Neuronal stem cell (in vitro differentiated cells): ENCODE data around the gene CBFA2T3.

Source experiments
- DNase-seq: peaks from one replicate; pipeline ENCODE4 v3.0.0-alpha.2; 2013; ENCODE audit warnings: low spot score
- H2AFZ ChIP-seq: one replicate; pipeline ENCODE4 v1.6.1; 2013; ENCODE audit warnings: mild to moderate bottlenecking, low read length, inconsistent platforms
- H2AK5ac ChIP-seq: 2 replicates; pipeline ENCODE4 v1.6.1; 2013; ENCODE audit warnings: low read depth, mild to moderate bottlenecking, inconsistent platforms, low read length, moderate library complexity, mixed read lengths
- H2BK120ac ChIP-seq: 2 replicates; pipeline ENCODE4 v1.6.1; 2013; ENCODE audit warnings: low read depth, mild to moderate bottlenecking, inconsistent platforms, low read length, moderate library complexity, mixed read lengths
- H2BK12ac ChIP-seq: one replicate; pipeline ENCODE4 v1.6.1; 2013; ENCODE audit warnings: low read length, inconsistent platforms
- H2BK15ac ChIP-seq: 2 replicates; pipeline ENCODE4 v1.6.1; 2013; ENCODE audit warnings: mild to moderate bottlenecking, low read length, inconsistent platforms, mixed read lengths
- H2BK5ac ChIP-seq: one replicate; pipeline ENCODE4 v1.6.1; 2013; ENCODE audit warnings: inconsistent platforms, mild to moderate bottlenecking, low read length, moderate library complexity
- H3K14ac ChIP-seq: one replicate; pipeline ENCODE4 v1.6.1; 2013; ENCODE audit warnings: low read length, inconsistent platforms
- H3K18ac ChIP-seq: 2 replicates; pipeline ENCODE4 v1.6.1; 2013; ENCODE audit warnings: low read length, inconsistent platforms
- H3K23ac ChIP-seq: 2 replicates; pipeline ENCODE4 v1.6.1; 2013; ENCODE audit warnings: low read depth, mild to moderate bottlenecking, mixed read lengths, low read length, inconsistent platforms; ENCODE audit not compliant: poor library complexity
- H3K27ac ChIP-seq: replicated peaks from 3 replicates; pipeline ENCODE4 v1.5.1; 2013; ENCODE audit warnings: low read length, inconsistent platforms
- H3K27me3 ChIP-seq, 3 experiments: 2 replicates each; pipeline ENCODE4 v1.6.1; 2013; ENCODE audit warnings: low read length in 3 of 3, mild to moderate bottlenecking in 2 of 3, inconsistent platforms in 1 of 3, low read depth in 1 of 3, mixed read lengths in 1 of 3, moderate library complexity in 1 of 3; ENCODE audit not compliant: control insufficient read depth in 3 of 3, insufficient read depth in 3 of 3
- H3K36me3 ChIP-seq, 2 donors: replicated peaks in 1 of 2; 2 replicates each; pipeline ENCODE4 v1.6.1; 2013; ENCODE audit warnings: low read length in 2 of 2; ENCODE audit not compliant: control insufficient read depth in 2 of 2, insufficient read depth in 2 of 2
- H3K4ac ChIP-seq: 2 replicates; pipeline ENCODE4 v1.6.1; 2013; ENCODE audit warnings: inconsistent platforms, mild to moderate bottlenecking, low read length, moderate library complexity
- H3K4me1 ChIP-seq, 2 donors: 1 replicate in 1 of 2; 2 replicates in 1 of 2; pipeline ENCODE4 v1.6.1; 2013; ENCODE audit warnings: low read length in 2 of 2, low read depth in 1 of 2; ENCODE audit not compliant: control insufficient read depth in 2 of 2, insufficient read depth in 1 of 2
- H3K4me2 ChIP-seq: one replicate; pipeline ENCODE4 v1.6.1; 2013; ENCODE audit warnings: mild to moderate bottlenecking, low read length, inconsistent platforms; ENCODE audit not compliant: insufficient read depth, poor library complexity, severe bottlenecking
- H3K4me3 ChIP-seq, 2 donors: 2 replicates each; pipeline ENCODE4 v1.5.1; 2013; ENCODE audit warnings: low read length in 2 of 2, mild to moderate bottlenecking in 2 of 2, inconsistent platforms in 1 of 2, moderate library complexity in 1 of 2
- H3K79me1 ChIP-seq: one replicate; pipeline ENCODE4 v1.6.1; 2013; ENCODE audit warnings: low read depth, mild to moderate bottlenecking, inconsistent platforms, low read length, moderate library complexity
- H3K9ac ChIP-seq: one replicate; pipeline ENCODE4 v1.6.1; 2013; ENCODE audit warnings: mild to moderate bottlenecking, low read depth, low read length, inconsistent platforms; ENCODE audit not compliant: poor library complexity
- H3K9me3 ChIP-seq, 2 donors: replicated peaks in 1 of 2; 2 replicates each; pipeline versions ENCODE3 to v1.6.1; 2013; ENCODE audit warnings: low read length in 2 of 2, mild to moderate bottlenecking in 2 of 2, inconsistent platforms in 1 of 2, low read depth in 1 of 2, mixed read lengths in 1 of 2, moderate library complexity in 1 of 2; ENCODE audit not compliant: control insufficient read depth in 2 of 2, insufficient read depth in 1 of 2
- H4K8ac ChIP-seq: one replicate; pipeline ENCODE4 v1.6.1; 2013; ENCODE audit warnings: low read depth, mild to moderate bottlenecking, inconsistent platforms, low read length, moderate library complexity
- H4K91ac ChIP-seq: one replicate; pipeline ENCODE4 v1.6.1; 2013; ENCODE audit warnings: low read length, low read depth, mild to moderate bottlenecking, inconsistent platforms; ENCODE audit not compliant: poor library complexity
- WGBS, 2 donors: extraction: QIAGEN DNeasy Blood & Tissue Kit; methylation state at CpG; one replicate each; pipeline ENCODE4 v1.1.7; 2013; ENCODE audit warnings: missing lambda C conversion rate in 2 of 2, mixed read lengths in 1 of 2; ENCODE audit not compliant: insufficient read length in 2 of 2, insufficient replicate concordance in 1 of 2; ENCODE audit errors: extremely low coverage in 2 of 2; 5-methylcytosine and 5-hydroxymethylcytosine counted together

CBFA2T3 gene

DNA sequence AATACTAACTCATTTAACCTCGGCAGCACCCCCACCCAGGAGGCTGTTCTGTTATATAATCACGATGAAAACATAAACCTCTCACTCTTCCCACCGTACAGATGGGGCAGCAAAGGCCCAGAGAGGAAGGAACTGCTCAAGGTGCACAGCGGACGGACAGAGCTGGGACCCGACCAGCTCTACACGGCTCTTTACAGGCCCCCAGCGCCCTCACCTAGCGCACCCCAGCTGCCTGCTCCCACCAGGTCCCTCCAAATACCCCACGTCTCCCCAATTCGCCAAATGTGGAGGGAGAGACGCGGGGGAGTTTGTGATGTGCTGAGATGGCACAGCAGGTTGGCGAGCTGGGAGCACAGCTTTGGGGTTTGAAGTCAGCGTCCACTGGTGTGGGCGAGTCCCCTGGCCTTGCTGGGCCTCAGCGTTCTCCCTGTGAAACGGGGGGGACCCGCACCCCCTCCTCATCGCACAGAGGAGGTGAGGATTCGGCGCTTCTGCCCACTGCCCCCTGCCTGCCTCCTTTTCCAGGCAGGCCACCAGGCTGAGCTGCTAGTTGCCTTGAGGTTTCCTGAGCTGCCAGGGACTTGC is 54.1 kb downstream of the CBFA2T3 start:
- Histone ChIP-seq H3K18ac (no peak overlapping the region), H2BK5ac (peak overlapping the region; percentile 66), H3K4ac (peak overlapping the region; percentile 84), H3K4me3 (no peak overlapping the region), H3K36me3 (no peaks in the 10 kb centered on the region), H3K9me3 (peaks cover 0 to 3% of the 10 kb centered on the region in 2 donors), H3K14ac (peak overlapping the region; percentile 1), H3K4me2 (no peak overlapping the region), H2BK12ac (no peak overlapping the region), H4K8ac (no peak overlapping the region), H2BK120ac (no peak overlapping the region), H2BK15ac (no peak overlapping the region), H3K79me1 (peaks cover 1% of the 10 kb centered on the region), H3K23ac (peak overlapping the region; percentile 55), H2AFZ (no peak overlapping the region), H3K27me3 (peaks cover 0 to 52% (median 0%) of the 10 kb centered on the region in 3 experiments), H3K9ac (no peak overlapping the region), H2AK5ac (peak overlapping the region; percentile 96), H3K27ac (no peak overlapping the region), H3K4me1 (peaks cover 18 to 34% of the 10 kb centered on the region in 2 donors), H4K91ac (no peak overlapping the region)
- DNase-seq, result no peak
- no CpG with 5 or more reads among the region's 22 CpGs for WGBS, 2 donors

- Histone ChIP-seq H3K4me2 (no peak overlapping the region), H2BK15ac (peak overlapping the region; percentile 54), H3K18ac (peak overlapping the region; percentile 71), H2BK120ac (no peak overlapping the region), H3K14ac (peak overlapping the region; percentile 71), H3K9me3 (peaks cover 0 to 3% of the 10 kb centered on the region in 2 donors), H3K9ac (no peak overlapping the region), H3K27ac (no peak overlapping the region), H3K79me1 (peaks cover 1% of the 10 kb centered on the region), H3K4me1 (peaks cover 19 to 34% of the 10 kb centered on the region in 2 donors), H3K4me3 (no peak overlapping the region), H3K36me3 (no peaks in the 10 kb centered on the region), H2AK5ac (peak overlapping the region; percentile 96), H2BK5ac (peak overlapping the region; percentile 39), H2AFZ (no peak overlapping the region), H3K27me3 (peaks cover 0 to 58% (median 0%) of the 10 kb centered on the region in 3 experiments), H2BK12ac (peak overlapping the region; percentile 58), H3K4ac (no peak overlapping the region), H4K8ac (no peak overlapping the region), H4K91ac (no peak overlapping the region), H3K23ac (peak overlapping the region; percentile 55)
- no peak for DNase-seq
- WGBS, 2 donors, result no CpG with 5 or more reads among the region's 26 CpGs
These were observed 54.7 kb downstream of the CBFA2T3 start for GRCh38 chr16:88922114-88922825.

- H3K79me1 ChIP-seq, result no peaks in the 10 kb centered on the region
- WGBS, 2 donors, result no CpG with 5 or more reads among the region's 19 CpGs
- H2AFZ ChIP-seq, result no peak overlapping the region
- H3K36me3 ChIP-seq, result no peaks in the 10 kb centered on the region
- no peak overlapping the region for H2BK15ac ChIP-seq
- no peak overlapping the region for H3K4ac ChIP-seq
- no peak overlapping the region for H3K18ac ChIP-seq
- peaks cover 20 to 31% of the 10 kb centered on the region in 2 donors for H3K4me1 ChIP-seq
- no peak overlapping the region for H3K4me2 ChIP-seq
- H3K9ac ChIP-seq, result no peak overlapping the region
- no peak overlapping the region for H3K23ac ChIP-seq
- peak overlapping the region; percentile 81 for H2AK5ac ChIP-seq
- no peak overlapping the region for H4K8ac ChIP-seq
- H3K14ac ChIP-seq, result no peak overlapping the region
- H3K27ac ChIP-seq, result no peak overlapping the region
- peaks cover 0 to 56% (median 0%) of the 10 kb centered on the region in 3 experiments for H3K27me3 ChIP-seq
- no peak overlapping the region for H2BK120ac ChIP-seq
- no peak for DNase-seq
- no peak overlapping the region for H3K4me3 ChIP-seq
- no peak overlapping the region for H4K91ac ChIP-seq
- peaks cover 0 to 3% of the 10 kb centered on the region in 2 donors for H3K9me3 ChIP-seq
- peak overlapping the region; percentile 39 for H2BK5ac ChIP-seq
- H2BK12ac ChIP-seq, result no peak overlapping the region
These were observed 55.4 kb downstream of the CBFA2T3 start for GRCh38 chr16:88921591-88921990.
